ENCODE measurements around the gene EIF5A2. TPM values are rescaled to one million over a fixed set of nuclear protein-coding genes. Genes with fewer than 3 reads are reported as not detected.

EIF5A2 gene
- total RNA-seq: 10 to 100 TPM; 10.8 to 12.4 TPM
- 18.6 TPM for polyA plus RNA-seq

- Histone ChIP-seq H3K4me3 (ENCODE audit: low read length) (peak within 1 kb of the TSS; percentile 46), H3K9me3 (ENCODE audit: low read length) (peaks cover 10% of the 10 kb centered on the region), H3K27ac (ENCODE audit: low read depth, low read length) (peak within 1 kb of the TSS; percentile 58), H3K27me3 (ENCODE audit: insufficient read depth, low read length, poor library complexity, severe bottlenecking) (no peaks in the 10 kb centered on the region), H3K4me1 (ENCODE audit: insufficient read depth, low read length) (peaks cover 13% of the 10 kb centered on the region), H3K36me3 (ENCODE audit: insufficient read depth, low read length) (no peaks in the 10 kb centered on the region)
- Mint-ChIP-seq H3K36me3 (peaks cover 0 to 2% (median 1%) of the 10 kb centered on the region in 3 donors), H3K4me3 (peak within 1 kb of the TSS; percentile 93 to 98 (median 95)), H3K4me1 (peaks cover 19 to 34% (median 28%) of the 10 kb centered on the region in 3 donors), H3K27ac (peak within 1 kb of the TSS; percentile 83 to 99 (median 98)), H3K9me3 (peaks cover 12 to 16% (median 15%) of the 10 kb centered on the region in 5 donors), H3K27me3 (peaks cover 0 to 1% of the 10 kb centered on the region in 2 donors)
- CTCF ChIA-PET: interaction anchor here (0.8 to 1.6 kb wide), 4 partner anchors 35 to 553 kb away, joined by 3 to 4 read pairs (median 3); no protein-coding TSS in a partner anchor
- POLR2A ChIA-PET: interaction anchor here (1.2 to 2.7 kb wide), 3 partner anchors 20 to 40 kb away, joined by 3 to 26 read pairs (median 7); partner anchors contain the start of gene RPL22L1
- peak; percentile 91 to 98 (median 94) for DNase-seq
Observed at GRCh38 chr3:170908235-170909116, at the start of gene EIF5A2. EIF5A2 (minus strand) TSS chr3:170908637; CDS start chr3:170907806, 831 bp downstream.

GRCh38 chr3:170956647-170957046, 48.2 kb upstream of the EIF5A2 start:
- Histone ChIP-seq H3K27ac (ENCODE audit: low read depth, low read length) (no peak overlapping the region), H3K4me1 (ENCODE audit: insufficient read depth, low read length) (no peaks in the 10 kb centered on the region), H3K9me3 (ENCODE audit: low read length) (no peaks in the 10 kb centered on the region), H3K36me3 (ENCODE audit: insufficient read depth, low read length) (no peaks in the 10 kb centered on the region), H3K4me3 (ENCODE audit: low read length) (no peak overlapping the region), H3K27me3 (ENCODE audit: insufficient read depth, low read length, poor library complexity, severe bottlenecking) (no peaks in the 10 kb centered on the region)
- ChIA-PET POLR2A (no interaction called here), CTCF (no interaction called here)
- H3K27ac Mint-ChIP-seq: no peak overlapping the region
- peaks cover 6 to 25% of the 10 kb centered on the region in 2 donors for H3K27me3 Mint-ChIP-seq
- H3K9me3 Mint-ChIP-seq: no peaks in the 10 kb centered on the region
- no peak overlapping the region for H3K4me3 Mint-ChIP-seq
- no peaks in the 10 kb centered on the region for H3K36me3 Mint-ChIP-seq
- H3K4me1 Mint-ChIP-seq: no peaks in the 10 kb centered on the region
- DNase-seq: no peak

GRCh38 chr3:170953736-170954135, 45.3 kb upstream of the EIF5A2 start:
- H3K9me3 ChIP-seq (ENCODE audit: low read length): no peaks in the 10 kb centered on the region
- CTCF ChIA-PET: no interaction called here
- no peak overlapping the region for H3K27ac ChIP-seq (ENCODE audit: low read depth, low read length)
- no peak for DNase-seq
- Mint-ChIP-seq H3K27me3 (peaks cover 5 to 17% of the 10 kb centered on the region in 2 donors), H3K4me1 (no peaks in the 10 kb centered on the region), H3K9me3 (no peaks in the 10 kb centered on the region), H3K36me3 (no peaks in the 10 kb centered on the region), H3K4me3 (no peak overlapping the region), H3K27ac (no peak overlapping the region)
- no peaks in the 10 kb centered on the region for H3K4me1 ChIP-seq (ENCODE audit: insufficient read depth, low read length)
- POLR2A ChIA-PET: no interaction called here
- H3K4me3 ChIP-seq (ENCODE audit: low read length): no peak overlapping the region
- H3K36me3 ChIP-seq (ENCODE audit: insufficient read depth, low read length): no peaks in the 10 kb centered on the region
- no peaks in the 10 kb centered on the region for H3K27me3 ChIP-seq (ENCODE audit: insufficient read depth, low read length, poor library complexity, severe bottlenecking)

- peak overlapping the region in 1 of 8 donors; percentile 48 for H3K27ac Mint-ChIP-seq
- no peak overlapping the region for H3K4me3 ChIP-seq (ENCODE audit: low read length)
- no peaks in the 10 kb centered on the region for H3K4me1 ChIP-seq (ENCODE audit: insufficient read depth, low read length)
- POLR2A ChIA-PET: no interaction called here
- CTCF ChIA-PET: no interaction called here
- no peaks in the 10 kb centered on the region for H3K4me1 Mint-ChIP-seq
- H3K27me3 Mint-ChIP-seq: peaks cover 5 to 20% of the 10 kb centered on the region in 2 donors
- H3K4me3 Mint-ChIP-seq: no peak overlapping the region
- no peaks in the 10 kb centered on the region for H3K36me3 Mint-ChIP-seq
- H3K27me3 ChIP-seq (ENCODE audit: insufficient read depth, low read length, poor library complexity, severe bottlenecking): no peaks in the 10 kb centered on the region
- no peaks in the 10 kb centered on the region for H3K36me3 ChIP-seq (ENCODE audit: insufficient read depth, low read length)
- DNase-seq: no peak
- H3K9me3 ChIP-seq (ENCODE audit: low read length): no peaks in the 10 kb centered on the region
- no peaks in the 10 kb centered on the region for H3K9me3 Mint-ChIP-seq
- H3K27ac ChIP-seq (ENCODE audit: low read depth, low read length): no peak overlapping the region
Observed at GRCh38 chr3:170953229-170953628, 44.8 kb upstream of the EIF5A2 start.

- no peaks in the 10 kb centered on the region for H3K4me1 ChIP-seq (ENCODE audit: insufficient read depth, low read length)
- Mint-ChIP-seq H3K4me1 (no peaks in the 10 kb centered on the region), H3K4me3 (no peak overlapping the region), H3K36me3 (peaks cover 0 to 5% (median 0%) of the 10 kb centered on the region in 3 donors), H3K27me3 (peaks cover 3 to 38% of the 10 kb centered on the region in 2 donors), H3K9me3 (peaks cover 0 to 2% (median 0%) of the 10 kb centered on the region in 5 donors), H3K27ac (no peak overlapping the region)
- no peaks in the 10 kb centered on the region for H3K9me3 ChIP-seq (ENCODE audit: low read length)
- ChIA-PET CTCF (no interaction called here), POLR2A (no interaction called here)
- no peaks in the 10 kb centered on the region for H3K36me3 ChIP-seq (ENCODE audit: insufficient read depth, low read length)
- no peak overlapping the region for H3K27ac ChIP-seq (ENCODE audit: low read depth, low read length)
- H3K27me3 ChIP-seq (ENCODE audit: insufficient read depth, low read length, poor library complexity, severe bottlenecking): no peaks in the 10 kb centered on the region
- no peak for DNase-seq
- H3K4me3 ChIP-seq (ENCODE audit: low read length): no peak overlapping the region
Observed at GRCh38 chr3:170949211-170949610, 40.8 kb upstream of the EIF5A2 start.

GRCh38 chr3:170947018-170947769, 38.8 kb upstream of the EIF5A2 start:
- no peak overlapping the region for H3K4me3 Mint-ChIP-seq
- peaks cover 0 to 8% (median 0%) of the 10 kb centered on the region in 3 donors for H3K36me3 Mint-ChIP-seq
- peaks cover 6 to 45% of the 10 kb centered on the region in 2 donors for H3K27me3 Mint-ChIP-seq
- no peak for DNase-seq
- no peaks in the 10 kb centered on the region for H3K36me3 ChIP-seq (ENCODE audit: insufficient read depth, low read length)
- H3K9me3 ChIP-seq (ENCODE audit: low read length): no peaks in the 10 kb centered on the region
- no peak overlapping the region for H3K27ac ChIP-seq (ENCODE audit: low read depth, low read length)
- H3K27ac Mint-ChIP-seq: no peak overlapping the region
- peaks cover 0 to 7% (median 0%) of the 10 kb centered on the region in 5 donors for H3K9me3 Mint-ChIP-seq
- H3K4me1 Mint-ChIP-seq: no peaks in the 10 kb centered on the region
- no peaks in the 10 kb centered on the region for H3K27me3 ChIP-seq (ENCODE audit: insufficient read depth, low read length, poor library complexity, severe bottlenecking)
- ChIA-PET POLR2A (no interaction called here), CTCF (no interaction called here)
- no peaks in the 10 kb centered on the region for H3K4me1 ChIP-seq (ENCODE audit: insufficient read depth, low read length)
- H3K4me3 ChIP-seq (ENCODE audit: low read length): no peak overlapping the region

- peaks cover 19 to 47% of the 10 kb centered on the region in 2 donors for H3K27me3 Mint-ChIP-seq
- DNase-seq: no peak
- ChIA-PET POLR2A (no interaction called here), CTCF (no interaction called here)
- no peaks in the 10 kb centered on the region for H3K4me1 ChIP-seq (ENCODE audit: insufficient read depth, low read length)
- no peak overlapping the region for H3K4me3 Mint-ChIP-seq
- H3K27ac ChIP-seq (ENCODE audit: low read depth, low read length): no peak overlapping the region
- H3K9me3 Mint-ChIP-seq: peaks cover 5 to 21% (median 12%) of the 10 kb centered on the region in 5 donors
- peaks cover 0 to 1% (median 0%) of the 10 kb centered on the region in 3 donors for H3K4me1 Mint-ChIP-seq
- H3K36me3 ChIP-seq (ENCODE audit: insufficient read depth, low read length): no peaks in the 10 kb centered on the region
- H3K9me3 ChIP-seq (ENCODE audit: low read length): no peaks in the 10 kb centered on the region
- H3K4me3 ChIP-seq (ENCODE audit: low read length): no peak overlapping the region
- H3K27me3 ChIP-seq (ENCODE audit: insufficient read depth, low read length, poor library complexity, severe bottlenecking): no peaks in the 10 kb centered on the region
- no peak overlapping the region for H3K27ac Mint-ChIP-seq
- peaks cover 0 to 8% (median 2%) of the 10 kb centered on the region in 3 donors for H3K36me3 Mint-ChIP-seq
Observed at GRCh38 chr3:170942011-170942410, 33.6 kb upstream of the EIF5A2 start.

GRCh38 chr3:170941551-170941950, 33.1 kb upstream of the EIF5A2 start:
- Histone ChIP-seq H3K4me1 (ENCODE audit: insufficient read depth, low read length) (no peaks in the 10 kb centered on the region), H3K4me3 (ENCODE audit: low read length) (no peak overlapping the region), H3K9me3 (ENCODE audit: low read length) (no peaks in the 10 kb centered on the region), H3K27me3 (ENCODE audit: insufficient read depth, low read length, poor library complexity, severe bottlenecking) (no peaks in the 10 kb centered on the region), H3K27ac (ENCODE audit: low read depth, low read length) (no peak overlapping the region), H3K36me3 (ENCODE audit: insufficient read depth, low read length) (no peaks in the 10 kb centered on the region)
- Mint-ChIP-seq H3K27me3 (peaks cover 19 to 47% of the 10 kb centered on the region in 2 donors), H3K4me3 (no peak overlapping the region), H3K9me3 (peaks cover 5 to 21% (median 12%) of the 10 kb centered on the region in 5 donors), H3K4me1 (peaks cover 0 to 1% (median 0%) of the 10 kb centered on the region in 3 donors), H3K36me3 (peaks cover 0 to 8% (median 2%) of the 10 kb centered on the region in 3 donors), H3K27ac (no peak overlapping the region)
- no peak for DNase-seq
- ChIA-PET POLR2A (no interaction called here), CTCF (no interaction called here)

All from CD8-positive, alpha-beta memory T cell (primary cell).